K562 (cell line): Measurements from ENCODE around the gene LCNL1. TPM values are rescaled to one million over a fixed set of nuclear protein-coding genes. Genes with fewer than 3 reads are reported as not detected.

Experiments used
- AFF1 ChIP-seq, 2 experiments: fragments of 450-650 bp; IDR thresholded peaks; 2 replicates each; pipeline ENCODE4 v1.6.1; 2018; ENCODE audit warnings: mild to moderate bottlenecking in 2 of 2, low read depth in 1 of 2; ENCODE audit not compliant: partially characterized antibody in 2 of 2
- CBFB ChIP-seq: sonication (generic); formaldehyde crosslinking; IDR thresholded peaks from 2 replicates; pipeline ENCODE4 v1.4.0; 2020; ENCODE audit warnings: mild to moderate bottlenecking, missing genetic modification reagents
- HMBOX1 ChIP-seq: sonication (generic); IDR thresholded peaks from 2 replicates; pipeline ENCODE4 v1.6.1; 2016
- L3MBTL2 ChIP-seq: fragments of 450-650 bp; IDR thresholded peaks from 2 replicates; pipeline ENCODE4 v1.6.1; 2016; ENCODE audit warnings: mild to moderate bottlenecking, moderate library complexity
- RERE ChIP-seq: sonication (generic); formaldehyde crosslinking; IDR thresholded peaks from 2 replicates; pipeline ENCODE4 v1.8.0; 2023; ENCODE audit warnings: missing genetic modification reagents, mild to moderate bottlenecking, borderline replicate concordance
- SREBF2 ChIP-seq: sonication (generic); formaldehyde crosslinking; IDR thresholded peaks from 2 replicates; pipeline ENCODE4 v1.4.0; 2020; ENCODE audit warnings: mild to moderate bottlenecking, missing genetic modification reagents
- ZFP30 ChIP-seq: fragments of 250-450 bp; sonication (Bioruptor Pico); IDR thresholded peaks from 2 replicates; pipeline ENCODE4 v1.8.0; 2022; ENCODE audit warnings: moderate library complexity, mild to moderate bottlenecking, inconsistent platforms, borderline replicate concordance
- ZKSCAN3 ChIP-seq: fragments of 250-450 bp; sonication (Bioruptor Pico); IDR thresholded peaks from 2 replicates; pipeline ENCODE4 v1.4.0; 2020
- ZKSCAN8 ChIP-seq: fragments of 200-800 bp; sonication (Bioruptor generic); IDR thresholded peaks from 2 replicates; pipeline ENCODE4 v1.6.1; 2016; ENCODE audit warnings: missing genetic modification characterization, missing compliant biosample characterization
- ZNF140 ChIP-seq: fragments of 250-450 bp; sonication (Bioruptor Pico); IDR thresholded peaks from 2 replicates; pipeline ENCODE4 v1.8.0; 2021; ENCODE audit warnings: moderate library complexity, mild to moderate bottlenecking, inconsistent platforms
- ZNF232 ChIP-seq: sonication (generic); formaldehyde crosslinking; IDR thresholded peaks from 2 replicates; pipeline ENCODE4 v1.8.0; 2022; ENCODE audit warnings: mild to moderate bottlenecking, missing genetic modification reagents
- ZNF274 ChIP-seq: IDR thresholded peaks from 2 replicates; pipeline ENCODE4 v1.6.1; 2011; ENCODE audit warnings: low read depth, mild to moderate bottlenecking, low read length, moderate library complexity, borderline replicate concordance
- polyA plus RNA-seq, 8 experiments: library from polyadenylated mRNA; depleted of rRNA in 4 of 8; stranded (reverse) in 5 of 8; unstranded in 3 of 8; fragments of >200 nt; fragmentation: Nextera tagmentation in 2 of 8; fragmentation: Illumina TruSeq in 1 of 8; extraction: Ambion mirVana in 2 of 8; extraction: Trizol in 1 of 8; gene quantifications; 2 replicates each; pipeline versions ENCODE4 v1.2.1 to v1.2.3, GENCODE V29; 2011 to 2014; ENCODE audit warnings: inconsistent platforms in 1 of 8, missing spikeins in 1 of 8
- total RNA-seq, 7 experiments: library from RNA; depleted of rRNA in 6 of 7; stranded (reverse); fragments of >200 nt in 6 of 7; fragmentation: Illumina TruSeq in 2 of 7; extraction: Trizol in 2 of 7; gene quantifications; 2 replicates each; pipeline versions ENCODE4 v1.2.1 to v1.2.3, GENCODE V29; 2011 to 2021; ENCODE audit warnings: low replicate concordance in 1 of 7
- TF ChIP-seq, protein P1 (sequence below): IDR thresholded peaks from 3 replicates; pipeline ENCODE4 v1.6.1; 2011; ENCODE audit warnings: borderline replicate concordance, mild to moderate bottlenecking, moderate library complexity; ENCODE audit not compliant: insufficient read length; ENCODE audit errors: extremely low read depth

The LCNL1 gene
- total and polyA plus RNA-seq, 9 of the 15 experiments (the other 6 are each of a cell fraction or from before 2014, with no cell fraction given), result 0.04 to 0.16 (median 0.04) TPM; not detected in 4

DNA sequence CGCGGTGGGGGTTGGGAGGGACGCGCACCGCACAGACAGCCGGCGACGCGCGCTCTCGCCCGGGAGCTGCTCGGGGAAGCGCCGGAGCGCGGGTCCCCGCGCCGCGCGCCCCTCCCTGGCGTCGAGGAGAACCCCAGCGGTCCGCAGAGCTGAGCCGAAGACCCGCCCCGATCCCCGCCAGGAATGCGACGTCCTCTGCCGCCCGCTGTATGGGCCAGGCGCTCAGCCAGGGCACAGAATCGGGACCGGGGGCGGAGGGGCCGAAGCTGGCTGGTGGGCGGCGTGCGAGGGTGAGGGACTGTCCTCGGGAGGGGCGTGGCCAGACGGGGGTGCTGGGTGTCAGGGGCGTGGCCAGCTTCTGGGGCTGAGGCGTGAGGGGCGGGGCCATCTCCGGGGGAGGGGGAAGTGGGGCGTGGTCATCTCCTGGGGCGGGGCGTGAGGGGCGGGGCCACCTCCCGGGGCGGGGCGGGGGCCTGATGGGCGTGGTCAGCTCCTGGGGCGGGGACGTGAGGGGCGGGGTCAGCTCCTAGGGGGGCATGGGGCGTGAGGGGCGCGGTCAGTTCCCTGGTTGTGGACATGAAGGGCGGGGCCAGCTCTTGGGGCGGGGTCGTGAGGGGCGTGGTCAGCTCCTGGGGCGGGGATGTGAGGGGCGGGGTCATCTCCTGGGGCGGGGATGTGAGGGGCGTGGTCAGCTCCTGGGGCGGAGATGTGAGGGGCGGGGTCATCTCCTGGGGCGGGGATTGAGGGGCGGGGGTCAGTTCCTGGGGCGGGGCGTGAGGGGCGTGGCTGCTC is 4.5 kb upstream of the LCNL1 start (continued):
- no peak for TF ChIP-seq ZFP30 (CRISPR knock-in tag)
- no peak for TF ChIP-seq ZNF140 (CRISPR knock-in tag)
- peak; percentile 84 for TF ChIP-seq L3MBTL2
- no peak for TF ChIP-seq SREBF2 (CRISPR knock-in tag)
- no peak for TF ChIP-seq ZNF232 (CRISPR knock-in tag)
- no peak for TF ChIP-seq ZNF274
- TF ChIP-seq ZKSCAN8 (CRISPR knock-in tag), result no peak
- TF ChIP-seq, protein P1, sequence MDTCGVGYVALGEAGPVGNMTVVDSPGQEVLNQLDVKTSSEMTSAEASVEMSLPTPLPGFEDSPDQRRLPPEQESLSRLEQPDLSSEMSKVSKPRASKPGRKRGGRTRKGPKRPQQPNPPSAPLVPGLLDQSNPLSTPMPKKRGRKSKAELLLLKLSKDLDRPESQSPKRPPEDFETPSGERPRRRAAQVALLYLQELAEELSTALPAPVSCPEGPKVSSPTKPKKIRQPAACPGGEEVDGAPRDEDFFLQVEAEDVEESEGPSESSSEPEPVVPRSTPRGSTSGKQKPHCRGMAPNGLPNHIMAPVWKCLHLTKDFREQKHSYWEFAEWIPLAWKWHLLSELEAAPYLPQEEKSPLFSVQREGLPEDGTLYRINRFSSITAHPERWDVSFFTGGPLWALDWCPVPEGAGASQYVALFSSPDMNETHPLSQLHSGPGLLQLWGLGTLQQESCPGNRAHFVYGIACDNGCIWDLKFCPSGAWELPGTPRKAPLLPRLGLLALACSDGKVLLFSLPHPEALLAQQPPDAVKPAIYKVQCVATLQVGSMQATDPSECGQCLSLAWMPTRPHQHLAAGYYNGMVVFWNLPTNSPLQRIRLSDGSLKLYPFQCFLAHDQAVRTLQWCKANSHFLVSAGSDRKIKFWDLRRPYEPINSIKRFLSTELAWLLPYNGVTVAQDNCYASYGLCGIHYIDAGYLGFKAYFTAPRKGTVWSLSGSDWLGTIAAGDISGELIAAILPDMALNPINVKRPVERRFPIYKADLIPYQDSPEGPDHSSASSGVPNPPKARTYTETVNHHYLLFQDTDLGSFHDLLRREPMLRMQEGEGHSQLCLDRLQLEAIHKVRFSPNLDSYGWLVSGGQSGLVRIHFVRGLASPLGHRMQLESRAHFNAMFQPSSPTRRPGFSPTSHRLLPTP, result no peak
- TF ChIP-seq HMBOX1, result no peak
- no peak for TF ChIP-seq RERE (CRISPR knock-in tag)
- TF ChIP-seq CBFB (CRISPR knock-in tag), result no peak
- TF ChIP-seq ZKSCAN3 (CRISPR knock-in tag), result no peak
- TF ChIP-seq AFF1 (IDR thresholded peaks at IDR 0.05; ENCODE audit: low read depth in 1 of 2, partially characterized antibody in 2 of 2), result no peak
